K562 (cell line): Measurements from ENCODE around the gene VAPB. TPM values are rescaled to one million over a fixed set of nuclear protein-coding genes. Genes with fewer than 3 reads are reported as not detected.
A peak's percentile ranks its signal among the peaks of the same experiment; 100 is the strongest.

Experiments
- ATAC-seq: fragments of 200-7000 bp; cut with Tn5 transposase; 3 replicates; pipeline ENCODE4 v1.9.1; 2020; ENCODE audit warnings: moderate library complexity
- BruUV-seq: library from RNA; stranded (reverse); fragments of 400-500 nt; replicated peaks from 2 replicates; lab custom pipeline; 2021; lab: Mats Ljungman, UMichigan
- CTCF ChIA-PET: fragments of 300-600 bp; formaldehyde crosslinking; extraction: SDS; loops from one replicate; lab custom pipeline; 2021; ENCODE audit warnings: low intra/inter-chr PET ratio; lab: Yijun Ruan, JAX
- POLR2A ChIA-PET: fragments of 300-600, 350-650 bp; sonication (Branson Sonifier 250); formaldehyde crosslinking; extraction: SDS; loops from one replicate; lab custom pipeline; 2021; ENCODE audit warnings: antibody characterized with exemption, inconsistent platforms; lab: Yijun Ruan, JAX
- DNase-seq, 4 experiments: peaks; one replicate each; pipeline versions ENCODE4 v3.0.0 to v3.0.0-alpha.2; 2011 to 2018; ENCODE audit warnings: low spot score in 3 of 4, mixed read lengths in 3 of 4; ENCODE audit errors: extremely low read depth in 1 of 4
- FAIRE-seq: peaks from 2 replicates; lab custom pipeline; 2011; peaks lifted over from hg19 to GRCh38; lab: Jason Lieb, UNC
- H2AFZ ChIP-seq: 2 replicates; pipeline ENCODE4 v1.6.0; 2011; ENCODE audit warnings: low read depth, low read length, control low read depth, inconsistent platforms
- H3K27ac ChIP-seq: fragments of 200-600 bp; 3 replicates; pipeline ENCODE4 v1.8.0; 2011; ENCODE audit warnings: low read depth, mild to moderate bottlenecking, control low read depth, inconsistent platforms, low read length, moderate library complexity, mixed read lengths; ENCODE audit errors: extremely low read depth
- H3K27me3 ChIP-seq, 2 experiments: fragments of 300-600 bp in 1 of 2; 2 replicates in 1 of 2; 3 replicates in 1 of 2; pipeline versions ENCODE4 v1.6.0 to v1.8.0; 2011; ENCODE audit warnings: inconsistent platforms in 2 of 2, low read length in 2 of 2, mild to moderate bottlenecking in 1 of 2, mixed read lengths in 1 of 2, moderate library complexity in 1 of 2; ENCODE audit not compliant: control insufficient read depth in 2 of 2, insufficient read depth in 2 of 2
- H3K36me3 ChIP-seq: fragments of 300-600 bp; 3 replicates; pipeline ENCODE4 v1.8.0; 2011; ENCODE audit warnings: mild to moderate bottlenecking, low read length, inconsistent platforms; ENCODE audit not compliant: control insufficient read depth, insufficient read depth
- H3K4me1 ChIP-seq, 2 experiments: fragments of 200-600 bp in 1 of 2; replicated peaks in 1 of 2; 2 replicates in 1 of 2; 3 replicates in 1 of 2; pipeline versions ENCODE4 v1.5.1 to v1.8.0; 2011; ENCODE audit warnings: inconsistent platforms in 2 of 2, low read length in 2 of 2, mild to moderate bottlenecking in 1 of 2, mixed read lengths in 1 of 2, moderate library complexity in 1 of 2; ENCODE audit not compliant: control insufficient read depth in 2 of 2, insufficient read depth in 2 of 2
- H3K4me2 ChIP-seq: 2 replicates; pipeline ENCODE4 v1.6.1; 2011; ENCODE audit warnings: low read length, control low read depth, inconsistent platforms, mixed read lengths; ENCODE audit not compliant: insufficient read depth
- H3K4me3 ChIP-seq: fragments of 200-600 bp; sonication (generic), shearing (Covaris generic); 2 replicates; pipeline ENCODE4 v1.5.1; 2016; ENCODE audit warnings: control low read depth, inconsistent platforms
- H3K79me2 ChIP-seq: fragments of 200-600 bp; 3 replicates; pipeline ENCODE4 v1.8.0; 2011; ENCODE audit warnings: low read length, inconsistent platforms; ENCODE audit not compliant: control insufficient read depth, insufficient read depth
- H3K9ac ChIP-seq, 2 experiments: 2 replicates each; pipeline versions ENCODE4 v1.6.0 to v1.6.1; 2011; ENCODE audit warnings: low read depth in 2 of 2, low read length in 2 of 2, control low read depth in 1 of 2, inconsistent platforms in 1 of 2, mild to moderate bottlenecking in 1 of 2, mixed read lengths in 1 of 2; ENCODE audit not compliant: insufficient read depth in 1 of 2
- H3K9me1 ChIP-seq: one replicate; pipeline ENCODE4 v1.6.0; 2011; ENCODE audit warnings: inconsistent platforms, mild to moderate bottlenecking, low read length, moderate library complexity; ENCODE audit not compliant: control insufficient read depth, insufficient read depth
- H3K9me3 ChIP-seq: replicated peaks from 2 replicates; pipeline ENCODE4 v1.5.1; 2011; ENCODE audit warnings: low read depth, low read length, inconsistent platforms; ENCODE audit not compliant: control insufficient read depth, insufficient read depth
- H4K20me1 ChIP-seq: replicated peaks from 2 replicates; pipeline ENCODE4 v1.6.1; 2011; ENCODE audit warnings: low read length, inconsistent platforms, mixed read lengths; ENCODE audit not compliant: control insufficient read depth, insufficient read depth
- ID3 ChIP-seq, 2 experiments: fragments of 250-450 bp in 1 of 2; fragments of 450-650 bp in 1 of 2; sonication (Bioruptor Pico) in 1 of 2; IDR thresholded peaks; 2 replicates each; pipeline versions ENCODE4 v1.6.1 to v1.8.0; 2016 to 2021; ENCODE audit warnings: mild to moderate bottlenecking in 2 of 2, moderate library complexity in 2 of 2, missing compliant biosample characterization in 1 of 2, missing genetic modification characterization in 1 of 2
- MECOM ChIP-seq: fragments of 250-450 bp; sonication (Bioruptor Pico); IDR thresholded peaks from 2 replicates; pipeline ENCODE4 v1.8.0; 2022; ENCODE audit warnings: inconsistent platforms
- PHF8 ChIP-seq: fragments of 200-600 bp; sonication (generic); IDR thresholded peaks from 2 replicates; pipeline ENCODE4 v1.6.1; 2012; ENCODE audit warnings: mixed run types, mild to moderate bottlenecking, inconsistent platforms, low read length, moderate library complexity, borderline replicate concordance
- POLR2G ChIP-seq: fragments of 200-400 bp; formaldehyde crosslinking; IDR thresholded peaks from 2 replicates; pipeline ENCODE4 v1.6.1; 2017; ENCODE audit warnings: low read depth, mild to moderate bottlenecking, antibody characterized with exemption, low read length, moderate library complexity
- REST ChIP-seq, 2 experiments: fragments of 450-650 bp; formaldehyde crosslinking in 1 of 2; IDR thresholded peaks; 2 replicates each; pipeline versions ENCODE4 v1.4.0 to v1.6.1; 2014 to 2020; ENCODE audit warnings: mild to moderate bottlenecking in 2 of 2, borderline replicate concordance in 1 of 2, low read depth in 1 of 2
- SAFB ChIP-seq: fragments of 200-400 bp; formaldehyde crosslinking; IDR thresholded peaks from 2 replicates; pipeline ENCODE4 v1.6.1; 2017; ENCODE audit warnings: low read depth, low read length, borderline replicate concordance
- USF2 ChIP-seq: sonication (generic); formaldehyde crosslinking; IDR thresholded peaks from 2 replicates; pipeline ENCODE4 v1.5.0; 2020; ENCODE audit warnings: missing genetic modification reagents
- ZNF395 ChIP-seq: fragments of 200-800 bp; sonication (Bioruptor generic); IDR thresholded peaks from 2 replicates; pipeline ENCODE4 v1.6.1; 2017; ENCODE audit warnings: missing genetic modification characterization, missing compliant biosample characterization
- WGBS: fragments of 100-300 bp; shearing (Covaris generic); methylation state at CpG from one replicate; pipeline ENCODE4 v1.1.6; 2016; ENCODE audit warnings: low coverage, mixed read lengths; ENCODE audit not compliant: insufficient coverage; ENCODE audit errors: missing lambda C conversion rate; 5-methylcytosine and 5-hydroxymethylcytosine counted together
- in situ Hi-C: fragments of 300-500 bp; cut with MboI; formaldehyde crosslinking; loops from 4 replicates; pipeline ENCODE4 v1.15.0; 2018; ENCODE audit warnings: inconsistent platforms, mixed read lengths
- intact Hi-C: fragments of 100-400 bp; cut with micrococcal nuclease; formaldehyde crosslinking; loops from 2 replicates; pipeline ENCODE4 v1.14.2; 2022
- polyA plus RNA-seq, 8 experiments: library from polyadenylated mRNA; depleted of rRNA in 4 of 8; stranded (reverse) in 5 of 8; unstranded in 3 of 8; fragments of >200 nt; fragmentation: Nextera tagmentation in 2 of 8; fragmentation: Illumina TruSeq in 1 of 8; extraction: Ambion mirVana in 2 of 8; extraction: Trizol in 1 of 8; gene quantifications; 2 replicates each; pipeline versions ENCODE4 v1.2.1 to v1.2.3, GENCODE V29; 2011 to 2014; ENCODE audit warnings: inconsistent platforms in 1 of 8, missing spikeins in 1 of 8
- total RNA-seq, 7 experiments: library from RNA; depleted of rRNA in 6 of 7; stranded (reverse); fragments of >200 nt in 6 of 7; fragmentation: Illumina TruSeq in 2 of 7; extraction: Trizol in 2 of 7; gene quantifications; 2 replicates each; pipeline versions ENCODE4 v1.2.1 to v1.2.3, GENCODE V29; 2011 to 2021; ENCODE audit warnings: low replicate concordance in 1 of 7

Gene VAPB
- total and polyA plus RNA-seq, 9 of the 15 experiments (the other 6 are each of a cell fraction or from before 2014, with no cell fraction given), result 3.4 to 51.0 (median 27.9) TPM

GRCh38 chr20:58389324-58389967, 417 bp downstream of the VAPB start:
- DNase-seq, result peak; percentile 55 to 77 (median 66)
- WGBS, result 0% methylated on average over 27 of the region's 56 CpGs
- no peak for TF ChIP-seq ID3 (CRISPR knock-in tag; IDR thresholded peaks at IDR 0.05)
- peak; percentile 18; the same call in 1 of the 2 replicates for TF ChIP-seq ID3 (tag; IDR thresholded peaks at IDR 0.05)
- peak; percentile 53; the same call in 1 of the 2 replicates for TF ChIP-seq SAFB
- TF ChIP-seq USF2, result peak; percentile 17; the same call in 1 of the 2 replicates
- TF ChIP-seq PHF8, result peak; percentile 87
- no peak for TF ChIP-seq MECOM (CRISPR knock-in tag)
- peak; percentile 89 for TF ChIP-seq POLR2G
- no peak for TF ChIP-seq REST (IDR thresholded peaks at IDR 0.05; ENCODE audit: borderline replicate concordance)
- TF ChIP-seq REST (CRISPR knock-in tag; IDR thresholded peaks at IDR 0.05; ENCODE audit: low read depth), result peak; percentile 61
- 0 out of 2 replicates have a peak, but pooled peaks have one; percentile 73 for TF ChIP-seq ZNF395 (CRISPR knock-in tag)

More at GRCh38 chr20:58389324-58389967, 417 bp downstream of the VAPB start:
- POLR2A ChIA-PET, result interaction anchor here (0.6 to 1.9 kb wide), 10 partner anchors 12 to 871 kb away, joined by 3 to 7 read pairs (median 4); no protein-coding TSS in a partner anchor
- peaks cover 5% of the 10 kb centered on the region; the same call in 1 of the 2 replicates for H3K9me3 ChIP-seq
- H3K27ac ChIP-seq, result peak overlapping the region; percentile 97
- H3K79me2 ChIP-seq, result peaks cover 54% of the 10 kb centered on the region
- H3K4me2 ChIP-seq, result peak overlapping the region; percentile 97
- peaks cover 21 to 27% of the 10 kb centered on the region in 2 experiments for H3K4me1 ChIP-seq
- no peaks in the 10 kb centered on the region for H3K27me3 ChIP-seq
- peaks cover 45% of the 10 kb centered on the region for H3K36me3 ChIP-seq
- no TSS peak for BruUV-seq
- H4K20me1 ChIP-seq, result peaks cover 19% of the 10 kb centered on the region; the same call in 1 of the 2 replicates
- intact Hi-C loops (no loop called here), in situ Hi-C loops (no loop called here)
- FAIRE-seq, result no peak
- CTCF ChIA-PET, result no interaction called here
- H3K9me1 ChIP-seq, result no peaks in the 10 kb centered on the region
- H3K9ac ChIP-seq, result peak overlapping the region; percentile 91 to 99
- ATAC-seq, result peak; percentile 77
- peak overlapping the region; percentile 89 for H2AFZ ChIP-seq
- H3K4me3 ChIP-seq, result peak overlapping the region; percentile 67
